OCI-LY1 (cell line): ENCODE measurements around the gene TMEM52.

Source experiments
- H2AFZ ChIP-seq: fragments of 200-600 bp; sonication (generic), shearing (Covaris generic); 2 replicates; pipeline ENCODE4 v1.6.0; 2014; ENCODE audit warnings: antibody characterized with exemption, mild to moderate bottlenecking, low read length
- H3F3A ChIP-seq: fragments of 200-600 bp; sonication (generic), shearing (Covaris generic); 2 replicates; pipeline ENCODE4 v1.6.0; 2014; ENCODE audit warnings: mild to moderate bottlenecking, antibody characterized with exemption, low read length, moderate library complexity; ENCODE audit not compliant: insufficient read depth
- H3K27ac ChIP-seq: fragments of 200-600 bp; sonication (generic); 2 replicates; pipeline ENCODE4 v1.5.1; 2014; ENCODE audit warnings: low read length, mixed run types, mild to moderate bottlenecking, low read depth; ENCODE audit not compliant: poor library complexity, severe bottlenecking
- H3K27me3 ChIP-seq: fragments of 200-600 bp; sonication (generic); 2 replicates; pipeline ENCODE4 v1.6.0; 2014; ENCODE audit warnings: antibody characterized with exemption, mild to moderate bottlenecking, low read length, moderate library complexity; ENCODE audit not compliant: insufficient read depth
- H3K36me3 ChIP-seq: fragments of 200-600 bp; sonication (generic); 2 replicates; pipeline ENCODE4 v1.6.1; 2014; ENCODE audit warnings: mild to moderate bottlenecking, antibody characterized with exemption, low read length, moderate library complexity, mixed read lengths; ENCODE audit not compliant: insufficient read depth
- H3K4me1 ChIP-seq: fragments of 200-600 bp; sonication (generic); 2 replicates; pipeline ENCODE4 v1.5.1; 2014; ENCODE audit warnings: mild to moderate bottlenecking, low read length, moderate library complexity; ENCODE audit not compliant: insufficient read depth, severe bottlenecking
- H3K4me2 ChIP-seq: fragments of 200-600 bp; sonication (generic), shearing (Covaris generic); 2 replicates; pipeline ENCODE4 v1.6.1; 2014; ENCODE audit warnings: low read length
- H3K4me3 ChIP-seq: fragments of 200-600 bp; sonication (generic); 2 replicates; pipeline ENCODE4 v1.5.1; 2014; ENCODE audit warnings: low read length, low read depth, mild to moderate bottlenecking, mixed read lengths; ENCODE audit not compliant: poor library complexity, severe bottlenecking
- H3K79me2 ChIP-seq: fragments of 200-600 bp; shearing (Covaris generic); 2 replicates; pipeline ENCODE4 v1.6.1; 2016; ENCODE audit warnings: mixed run types, low read length, mixed read lengths; ENCODE audit not compliant: insufficient read depth
- H3K9ac ChIP-seq: fragments of 200-600 bp; sonication (generic), shearing (Covaris generic); 2 replicates; pipeline ENCODE4 v1.6.1; 2014; ENCODE audit warnings: mild to moderate bottlenecking, low read length, mixed read lengths
- H3K9me2 ChIP-seq: fragments of 200-600 bp; sonication (generic), shearing (Covaris generic); 2 replicates; pipeline ENCODE4 v1.6.1; 2014; ENCODE audit warnings: low read depth, mild to moderate bottlenecking, low read length, mixed read lengths
- H3K9me3 ChIP-seq: fragments of 200-600 bp; shearing (Covaris generic); 2 replicates; pipeline ENCODE4 v1.6.1; 2014; ENCODE audit warnings: low read length, mixed read lengths
- H4K20me1 ChIP-seq: fragments of 200-600 bp; sonication (generic), shearing (Covaris generic); 2 replicates; pipeline ENCODE4 v1.6.0; 2016; ENCODE audit warnings: mild to moderate bottlenecking, low read length; ENCODE audit not compliant: insufficient read depth
- CTCF ChIP-seq: fragments of 200-600 bp; sonication (generic), shearing (Covaris generic); IDR thresholded peaks from 2 replicates; pipeline ENCODE4 v1.5.1; 2017; ENCODE audit warnings: mild to moderate bottlenecking, antibody characterized with exemption, low read length, moderate library complexity, mixed read lengths
- EZH2 ChIP-seq: fragments of 200-600 bp; sonication (generic), shearing (Covaris generic); IDR thresholded peaks from 2 replicates; pipeline ENCODE4 v1.8.0; 2017; ENCODE audit warnings: borderline replicate concordance, mixed run types, mild to moderate bottlenecking, antibody characterized with exemption, low read length, moderate library complexity, mixed read lengths

Gene TMEM52

GRCh38 chr1:1959840-1960479 is 40.9 kb upstream of the TMEM52 start:
- Histone ChIP-seq H3K9ac (no peak overlapping the region), H3K4me2 (no peak overlapping the region), H3K79me2 (no peaks in the 10 kb centered on the region), H4K20me1 (no peaks in the 10 kb centered on the region), H3K27me3 (peaks cover 4% of the 10 kb centered on the region; the same call in 1 of the 2 replicates), H3K4me1 (no peaks in the 10 kb centered on the region), H3K9me2 (no peaks in the 10 kb centered on the region), H3K27ac (no peak overlapping the region), H3K36me3 (0 out of 2 replicates have a peak, but pooled peaks cover 3% of the 10 kb centered on the region), H3F3A (no peaks in the 10 kb centered on the region), H3K9me3 (peaks cover 5% of the 10 kb centered on the region), H3K4me3 (no peak overlapping the region), H2AFZ (no peak overlapping the region)
- TF ChIP-seq CTCF (peak; percentile 85), EZH2 (no peak)

- no peaks in the 10 kb centered on the region for H3F3A ChIP-seq
- no peak overlapping the region for H3K9ac ChIP-seq
- H3K4me1 ChIP-seq: no peaks in the 10 kb centered on the region
- no peak overlapping the region for H2AFZ ChIP-seq
- no peaks in the 10 kb centered on the region for H3K79me2 ChIP-seq
- TF ChIP-seq EZH2 (no peak), CTCF (no peak)
- H3K27me3 ChIP-seq: peaks cover 4% of the 10 kb centered on the region; the same call in 1 of the 2 replicates
- H3K36me3 ChIP-seq: 0 out of 2 replicates have a peak, but pooled peaks cover 3% of the 10 kb centered on the region
- H4K20me1 ChIP-seq: no peaks in the 10 kb centered on the region
- H3K4me3 ChIP-seq: no peak overlapping the region
- no peak overlapping the region for H3K4me2 ChIP-seq
- peaks cover 10% of the 10 kb centered on the region for H3K9me3 ChIP-seq
- no peaks in the 10 kb centered on the region for H3K9me2 ChIP-seq
- no peak overlapping the region for H3K27ac ChIP-seq
Observed at GRCh38 chr1:1959459-1959839, 40.4 kb upstream of the TMEM52 start.

GRCh38 chr1:1958071-1958541 is 39.0 kb upstream of the TMEM52 start:
- Histone ChIP-seq H3K36me3 (0 out of 2 replicates have a peak, but pooled peaks cover 3% of the 10 kb centered on the region), H3K9me3 (peaks cover 10% of the 10 kb centered on the region), H2AFZ (no peak overlapping the region), H3K9ac (no peak overlapping the region), H4K20me1 (no peaks in the 10 kb centered on the region), H3K27ac (no peak overlapping the region), H3K9me2 (no peaks in the 10 kb centered on the region), H3F3A (no peaks in the 10 kb centered on the region), H3K4me1 (no peaks in the 10 kb centered on the region), H3K4me2 (no peak overlapping the region), H3K79me2 (no peaks in the 10 kb centered on the region), H3K4me3 (no peak overlapping the region), H3K27me3 (peaks cover 4% of the 10 kb centered on the region; the same call in 1 of the 2 replicates)
- TF ChIP-seq CTCF (no peak), EZH2 (no peak)
